HepG2 (cell line): Measurements from ENCODE around the gene CARD19. TPM values are rescaled to one million over a fixed set of nuclear protein-coding genes. Genes with fewer than 3 reads are reported as not detected.

Experiments
- CBFB ChIP-seq: sonication (generic); formaldehyde crosslinking; IDR thresholded peaks from 2 replicates; pipeline ENCODE4 v1.4.0; 2020; ENCODE audit warnings: missing genetic modification reagents
- HIVEP1 ChIP-seq: sonication (generic); formaldehyde crosslinking; IDR thresholded peaks from 2 replicates; pipeline ENCODE4 v1.4.0; 2020; ENCODE audit warnings: mild to moderate bottlenecking, missing genetic modification reagents
- HNRNPUL1 ChIP-seq: fragments of 200-400 bp; formaldehyde crosslinking; IDR thresholded peaks from 2 replicates; pipeline ENCODE4 v1.6.1; 2017; ENCODE audit warnings: low read depth, mild to moderate bottlenecking, low read length, moderate library complexity
- NFKB2 ChIP-seq: sonication (generic); formaldehyde crosslinking; IDR thresholded peaks from 2 replicates; pipeline ENCODE4 v1.4.0; 2020; ENCODE audit warnings: missing genetic modification reagents, borderline replicate concordance
- NR2F1 ChIP-seq, 2 experiments: fragments of 450-650 bp in 1 of 2; formaldehyde crosslinking in 1 of 2; IDR thresholded peaks; 2 replicates each; pipeline versions ENCODE4 v1.5.0 to v1.6.1; 2016 to 2020; ENCODE audit warnings: mild to moderate bottlenecking in 1 of 2, missing compliant biosample characterization in 1 of 2, missing genetic modification reagents in 1 of 2, moderate library complexity in 1 of 2
- SMAD3 ChIP-seq: sonication (generic); formaldehyde crosslinking; IDR thresholded peaks from 2 replicates; pipeline ENCODE4 v1.4.0; 2020; ENCODE audit warnings: missing genetic modification reagents
- SOX6 ChIP-seq, 2 experiments: fragments of 450-650 bp in 1 of 2; sonication (generic) in 1 of 2; formaldehyde crosslinking in 1 of 2; IDR thresholded peaks; 2 replicates each; pipeline versions ENCODE4 v1.4.0 to v1.6.1; 2017 to 2020; ENCODE audit warnings: antibody characterized with exemption in 1 of 2, mild to moderate bottlenecking in 1 of 2, missing genetic modification reagents in 1 of 2
- ZNF547 ChIP-seq: sonication (generic); formaldehyde crosslinking; IDR thresholded peaks from 2 replicates; pipeline ENCODE4 v1.5.1; 2020; ENCODE audit warnings: mild to moderate bottlenecking, missing genetic modification reagents
- polyA plus RNA-seq, 8 experiments: library from polyadenylated mRNA; depleted of rRNA in 3 of 8; stranded (reverse) in 7 of 8; unstranded in 1 of 8; fragments of >200 nt; fragmentation: Illumina TruSeq in 4 of 8; extraction: Trizol in 4 of 8; gene quantifications; 2 replicates each; pipeline versions ENCODE4 v1.2.1 to v1.2.3, GENCODE V29; 2011 to 2016; ENCODE audit warnings: low read depth in 4 of 8, missing spikeins in 1 of 8, mixed read lengths in 1 of 8; ENCODE audit not compliant: insufficient read depth in 1 of 8
- total RNA-seq, 5 experiments: library from RNA; depleted of rRNA; stranded (reverse); fragments of >200 nt; fragmentation: Illumina TruSeq; extraction: Trizol; gene quantifications; 2 replicates each; pipeline ENCODE4 v1.2.3, GENCODE V29; 2016; ENCODE audit warnings: low read depth in 1 of 5
- TF ChIP-seq, protein P1 (sequence below): sonication (generic); formaldehyde crosslinking; IDR thresholded peaks from 2 replicates; pipeline ENCODE4 v1.4.0; 2020; ENCODE audit warnings: missing genetic modification reagents, low read depth, mild to moderate bottlenecking, borderline replicate concordance
- TF ChIP-seq, protein P2 (sequence below): sonication (generic); formaldehyde crosslinking; IDR thresholded peaks from 2 replicates; pipeline ENCODE4 v1.4.0; 2020; ENCODE audit warnings: missing genetic modification reagents
- TF ChIP-seq, protein P3 (sequence below): sonication (generic); formaldehyde crosslinking; IDR thresholded peaks from 2 replicates; pipeline ENCODE4 v1.4.0; 2020; ENCODE audit warnings: missing genetic modification reagents
- TF ChIP-seq, protein P4 (sequence below): sonication (generic); formaldehyde crosslinking; IDR thresholded peaks from 2 replicates; pipeline ENCODE4 v1.5.1; 2020; ENCODE audit warnings: missing genetic modification reagents, mild to moderate bottlenecking, borderline replicate concordance

CARD19 gene
- total and polyA plus RNA-seq, 2 of the 13 experiments (the other 11 are each of a cell fraction or from before 2014, with no cell fraction given) = 18.4 to 47.2 TPM

DNA sequence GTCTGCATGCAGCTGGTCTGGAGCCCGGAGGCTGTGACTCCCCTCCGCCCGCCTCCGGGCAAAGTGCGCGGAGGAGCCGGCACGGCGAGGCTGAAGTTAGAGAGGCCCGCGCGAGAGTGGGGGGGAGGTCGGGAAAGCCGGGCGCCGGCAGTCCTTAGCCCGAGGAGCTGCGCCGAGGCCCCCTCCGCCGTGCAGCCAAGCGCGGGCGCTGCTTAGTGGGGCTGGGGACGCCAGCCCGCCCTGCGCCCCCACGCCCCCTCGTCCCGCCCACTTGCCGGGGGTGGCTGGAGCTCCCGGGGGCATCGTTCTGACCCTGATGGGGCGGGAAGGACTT lies 37.6 kb downstream of the CARD19 start (continued):
- TF ChIP-seq, protein P1, sequence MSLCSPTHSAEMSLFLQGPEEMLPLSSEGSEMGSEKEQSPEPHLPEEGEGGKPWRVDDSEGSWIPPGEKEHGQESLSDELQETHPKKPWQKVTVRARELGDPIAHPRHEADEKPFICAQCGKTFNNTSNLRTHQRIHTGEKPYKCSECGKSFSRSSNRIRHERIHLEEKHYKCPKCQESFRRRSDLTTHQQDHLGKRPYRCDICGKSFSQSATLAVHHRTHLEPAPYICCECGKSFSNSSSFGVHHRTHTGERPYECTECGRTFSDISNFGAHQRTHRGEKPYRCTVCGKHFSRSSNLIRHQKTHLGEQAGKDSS (CRISPR knock-in tag) = no peak
- no peak for TF ChIP-seq SOX6 (IDR thresholded peaks at IDR 0.05)
- TF ChIP-seq SOX6 (CRISPR knock-in tag; IDR thresholded peaks at IDR 0.05) = peak; percentile 51; the same call in 1 of the 2 replicates
- TF ChIP-seq NR2F1 (CRISPR knock-in tag; IDR thresholded peaks at IDR 0.05) = no peak; a peak in 1 of 4 replicates
- TF ChIP-seq SMAD3 (CRISPR knock-in tag) = no peak; the same call in 1 of the 2 replicates
- TF ChIP-seq NFKB2 = no peak; the same call in 1 of the 2 replicates
- peak; percentile 55; the same call in 1 of the 2 replicates for TF ChIP-seq HIVEP1 (CRISPR knock-in tag)
- no peak for TF ChIP-seq ZNF547 (CRISPR knock-in tag)
- TF ChIP-seq, protein P2, sequence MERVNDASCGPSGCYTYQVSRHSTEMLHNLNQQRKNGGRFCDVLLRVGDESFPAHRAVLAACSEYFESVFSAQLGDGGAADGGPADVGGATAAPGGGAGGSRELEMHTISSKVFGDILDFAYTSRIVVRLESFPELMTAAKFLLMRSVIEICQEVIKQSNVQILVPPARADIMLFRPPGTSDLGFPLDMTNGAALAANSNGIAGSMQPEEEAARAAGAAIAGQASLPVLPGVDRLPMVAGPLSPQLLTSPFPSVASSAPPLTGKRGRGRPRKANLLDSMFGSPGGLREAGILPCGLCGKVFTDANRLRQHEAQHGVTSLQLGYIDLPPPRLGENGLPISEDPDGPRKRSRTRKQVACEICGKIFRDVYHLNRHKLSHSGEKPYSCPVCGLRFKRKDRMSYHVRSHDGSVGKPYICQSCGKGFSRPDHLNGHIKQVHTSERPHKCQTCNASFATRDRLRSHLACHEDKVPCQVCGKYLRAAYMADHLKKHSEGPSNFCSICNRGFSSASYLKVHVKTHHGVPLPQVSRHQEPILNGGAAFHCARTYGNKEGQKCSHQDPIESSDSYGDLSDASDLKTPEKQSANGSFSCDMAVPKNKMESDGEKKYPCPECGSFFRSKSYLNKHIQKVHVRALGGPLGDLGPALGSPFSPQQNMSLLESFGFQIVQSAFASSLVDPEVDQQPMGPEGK = peak; percentile 74
- peak; percentile 15; the same call in 1 of the 2 replicates for TF ChIP-seq CBFB (CRISPR knock-in tag)
- TF ChIP-seq HNRNPUL1 = no peak
- TF ChIP-seq, protein P3, sequence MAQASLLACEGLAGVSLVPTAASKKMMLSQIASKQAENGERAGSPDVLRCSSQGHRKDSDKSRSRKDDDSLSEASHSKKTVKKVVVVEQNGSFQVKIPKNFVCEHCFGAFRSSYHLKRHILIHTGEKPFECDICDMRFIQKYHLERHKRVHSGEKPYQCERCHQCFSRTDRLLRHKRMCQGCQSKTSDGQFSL (CRISPR knock-in tag) = peak; percentile 97
- TF ChIP-seq, protein P4, sequence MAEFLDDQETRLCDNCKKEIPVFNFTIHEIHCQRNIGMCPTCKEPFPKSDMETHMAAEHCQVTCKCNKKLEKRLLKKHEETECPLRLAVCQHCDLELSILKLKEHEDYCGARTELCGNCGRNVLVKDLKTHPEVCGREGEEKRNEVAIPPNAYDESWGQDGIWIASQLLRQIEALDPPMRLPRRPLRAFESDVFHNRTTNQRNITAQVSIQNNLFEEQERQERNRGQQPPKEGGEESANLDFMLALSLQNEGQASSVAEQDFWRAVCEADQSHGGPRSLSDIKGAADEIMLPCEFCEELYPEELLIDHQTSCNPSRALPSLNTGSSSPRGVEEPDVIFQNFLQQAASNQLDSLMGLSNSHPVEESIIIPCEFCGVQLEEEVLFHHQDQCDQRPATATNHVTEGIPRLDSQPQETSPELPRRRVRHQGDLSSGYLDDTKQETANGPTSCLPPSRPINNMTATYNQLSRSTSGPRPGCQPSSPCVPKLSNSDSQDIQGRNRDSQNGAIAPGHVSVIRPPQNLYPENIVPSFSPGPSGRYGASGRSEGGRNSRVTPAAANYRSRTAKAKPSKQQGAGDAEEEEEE = no peak
